Effector memory CD4-positive, alpha-beta T cell (primary cell): ENCODE results near the gene REPS1.
"Not testable (repeated sequence)": the region's sequence is repeated elsewhere in the genome, so short reads cannot be mapped to it uniquely, and the experiment has no call there.

Experiments used
- DNase-seq, 3 donors: peaks; one replicate each; pipeline ENCODE4 v3.0.0-alpha.2; 2020
- H3K27ac ChIP-seq: 2 replicates; pipeline ENCODE4 v1.7.0; 2013; ENCODE audit warnings: mild to moderate bottlenecking, low read length, moderate library complexity; ENCODE audit not compliant: insufficient read depth, poor library complexity, severe bottlenecking
- H3K27me3 ChIP-seq: replicated peaks from 2 replicates; pipeline ENCODE4 v1.7.0; 2013; ENCODE audit warnings: mild to moderate bottlenecking, low read length; ENCODE audit not compliant: insufficient read depth, control insufficient read depth, poor library complexity, severe bottlenecking
- H3K36me3 ChIP-seq: 2 replicates; pipeline ENCODE4 v1.7.0; 2013; ENCODE audit warnings: mild to moderate bottlenecking, low read length, moderate library complexity; ENCODE audit not compliant: control insufficient read depth, insufficient read depth
- H3K4me1 ChIP-seq: 2 replicates; pipeline ENCODE4 v1.7.0; 2013; ENCODE audit warnings: low read length, mild to moderate bottlenecking; ENCODE audit not compliant: control insufficient read depth, insufficient read depth, poor library complexity, severe bottlenecking
- H3K4me3 ChIP-seq: 2 replicates; pipeline ENCODE4 v1.7.0; 2013; ENCODE audit warnings: low read length, low read depth, mild to moderate bottlenecking; ENCODE audit not compliant: insufficient read depth, poor library complexity, severe bottlenecking
- H3K9me3 ChIP-seq: 2 replicates; pipeline ENCODE4 v1.7.0; 2013; ENCODE audit warnings: mild to moderate bottlenecking, low read length, moderate library complexity; ENCODE audit not compliant: control insufficient read depth

The REPS1 gene

GRCh38 chr6:139003751-139004150, 15.7 kb upstream of the REPS1 start:
- no peaks in the 10 kb centered on the region for H3K27me3 ChIP-seq
- no peaks in the 10 kb centered on the region for H3K4me1 ChIP-seq
- no peaks in the 10 kb centered on the region for H3K9me3 ChIP-seq
- no peak overlapping the region for H3K27ac ChIP-seq
- H3K4me3 ChIP-seq = no peak overlapping the region
- DNase-seq = no peak
- no peaks in the 10 kb centered on the region for H3K36me3 ChIP-seq

GRCh38 chr6:138999949-139000725, 12.1 kb upstream of the REPS1 start:
- Histone ChIP-seq H3K4me3 (no peak overlapping the region), H3K27ac (no peak overlapping the region), H3K9me3 (no peaks in the 10 kb centered on the region), H3K4me1 (no peaks in the 10 kb centered on the region), H3K27me3 (no peaks in the 10 kb centered on the region), H3K36me3 (no peaks in the 10 kb centered on the region)
- DNase-seq = no peak

GRCh38 chr6:138997136-138997535, 9.1 kb upstream of the REPS1 start:
- Histone ChIP-seq H3K27ac (no peak overlapping the region), H3K36me3 (no peaks in the 10 kb centered on the region), H3K4me1 (no peaks in the 10 kb centered on the region), H3K4me3 (no peak overlapping the region), H3K9me3 (no peaks in the 10 kb centered on the region), H3K27me3 (no peaks in the 10 kb centered on the region)
- no peak for DNase-seq

GRCh38 chr6:138996524-138996923, 8.5 kb upstream of the REPS1 start:
- Histone ChIP-seq H3K9me3 (no peaks in the 10 kb centered on the region), H3K27ac (no peak overlapping the region), H3K36me3 (no peaks in the 10 kb centered on the region), H3K4me1 (no peaks in the 10 kb centered on the region), H3K4me3 (no peak overlapping the region), H3K27me3 (no peaks in the 10 kb centered on the region)
- no peak for DNase-seq

GRCh38 chr6:138993410-138993809, 5.4 kb upstream of the REPS1 start:
- not testable (repeated sequence) for H3K36me3 ChIP-seq, H3K27ac ChIP-seq, H3K4me1 ChIP-seq, H3K4me3 ChIP-seq, H3K9me3 ChIP-seq, DNase-seq, H3K27me3 ChIP-seq

- H3K36me3 ChIP-seq, H3K4me1 ChIP-seq, DNase-seq, H3K27ac ChIP-seq, H3K27me3 ChIP-seq, H3K9me3 ChIP-seq, H3K4me3 ChIP-seq: not testable (repeated sequence)
Observed at GRCh38 chr6:138992965-138993364, 4.9 kb upstream of the REPS1 start.

DNA sequence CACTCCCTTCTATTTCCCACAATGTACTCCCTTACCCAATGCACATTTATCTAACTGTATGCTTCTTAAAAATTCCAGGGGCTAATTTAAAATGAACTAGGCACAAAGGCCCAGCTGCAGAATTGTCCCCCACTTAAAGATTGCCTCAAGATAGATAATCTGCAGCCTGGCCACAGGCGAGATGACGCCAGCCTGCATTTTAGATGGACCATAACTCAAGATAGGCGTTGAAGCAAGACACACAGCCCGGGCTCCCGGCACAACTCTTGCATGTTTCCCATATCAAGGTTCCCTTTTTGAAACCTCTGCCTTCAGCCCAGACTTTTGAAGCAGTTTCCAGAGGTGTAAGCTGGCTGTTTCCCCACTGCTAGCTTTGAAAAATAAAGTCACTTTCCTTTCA, 3.2 kb upstream of the REPS1 start:
- no peaks in the 10 kb centered on the region for H3K36me3 ChIP-seq
- H3K4me3 ChIP-seq = no peak overlapping the region
- H3K27me3 ChIP-seq = no peaks in the 10 kb centered on the region
- no peak overlapping the region for H3K27ac ChIP-seq
- peaks cover 9% of the 10 kb centered on the region for H3K4me1 ChIP-seq
- no peak for DNase-seq
- no peaks in the 10 kb centered on the region for H3K9me3 ChIP-seq

- H3K4me1 ChIP-seq = peaks cover 9% of the 10 kb centered on the region
- H3K27me3 ChIP-seq = no peaks in the 10 kb centered on the region
- no peak for DNase-seq
- no peaks in the 10 kb centered on the region for H3K36me3 ChIP-seq
- H3K4me3 ChIP-seq = no peak overlapping the region
- peak overlapping the region; percentile 80 for H3K27ac ChIP-seq
- H3K9me3 ChIP-seq = no peaks in the 10 kb centered on the region
Observed at GRCh38 chr6:138989098-138989983, 1.3 kb upstream of the REPS1 start.

GRCh38 chr6:138988469-138988834, 399 bp upstream of the REPS1 start:
- H3K4me3 ChIP-seq = peak overlapping the region; percentile 93
- DNase-seq = no peak
- no peaks in the 10 kb centered on the region for H3K9me3 ChIP-seq
- H3K36me3 ChIP-seq = no peaks in the 10 kb centered on the region
- H3K27ac ChIP-seq = peak overlapping the region; percentile 80
- H3K4me1 ChIP-seq = peaks cover 9% of the 10 kb centered on the region
- H3K27me3 ChIP-seq = no peaks in the 10 kb centered on the region

- Histone ChIP-seq H3K9me3 (no peaks in the 10 kb centered on the region), H3K27me3 (no peaks in the 10 kb centered on the region), H3K4me3 (peak overlapping the region; percentile 93), H3K4me1 (peaks cover 9% of the 10 kb centered on the region), H3K36me3 (no peaks in the 10 kb centered on the region), H3K27ac (peak overlapping the region; percentile 80)
- no peak for DNase-seq
Observed at GRCh38 chr6:138987080-138987642, 892 bp downstream of the REPS1 start.
